T-cell (primary cell): Measurements from ENCODE around the gene TMPRSS2. TPM values are rescaled to one million over a fixed set of nuclear protein-coding genes. Genes with fewer than 3 reads are reported as not detected.

Source experiments
- ATAC-seq, 4 experiments: fragments of 200-7000 bp in 3 of 4; fragments of 150-1000 bp in 1 of 4; cut with Tn5 transposase; replicated peaks in 1 of 4; 1 replicate in 3 of 4; 2 replicates in 1 of 4; pipeline ENCODE4 v1.10.0; 2021; ENCODE audit warnings: moderate library complexity in 3 of 4, mild to moderate bottlenecking in 2 of 4, moderate number of reproducible peaks in 1 of 4
- CTCF ChIA-PET, 2 donors: fragments of 300-600 bp; sonication (Branson Sonifier 250); formaldehyde crosslinking; loops; one replicate each; lab custom pipeline; 2022; ENCODE audit warnings: antibody characterized with exemption in 2 of 2; lab: Charles Lee
- POLR2A ChIA-PET, 2 donors: fragments of 300-600 bp; sonication (Branson Sonifier 250); formaldehyde crosslinking; loops; one replicate each; lab custom pipeline; 2022; ENCODE audit warnings: antibody characterized with exemption in 2 of 2; lab: Charles Lee
- DNase-seq, 35 experiments: peaks; one replicate each; pipeline versions ENCODE4 v3.0.0 to v3.0.0-alpha.2; 2013 to 2023
- H3K27ac ChIP-seq: one replicate; pipeline ENCODE4 v1.5.1; 2013; ENCODE audit warnings: low read length
- H3K27me3 ChIP-seq, 2 experiments: replicated peaks in 1 of 2; 1 replicate in 1 of 2; 2 replicates in 1 of 2; pipeline versions ENCODE4 v1.6.1 to v1.7.0; 2013; ENCODE audit warnings: low read length in 1 of 2, mixed read lengths in 1 of 2; ENCODE audit not compliant: control insufficient read depth in 2 of 2, insufficient read depth in 2 of 2; ENCODE audit errors: extremely low read depth in 1 of 2
- H3K36me3 ChIP-seq, 2 donors: 1 replicate in 1 of 2; 2 replicates in 1 of 2; pipeline versions ENCODE4 v1.6.1 to v1.7.0; 2013; ENCODE audit warnings: low read length in 1 of 2; ENCODE audit not compliant: control insufficient read depth in 2 of 2, insufficient read depth in 1 of 2; ENCODE audit errors: extremely low read depth in 1 of 2
- H3K4me1 ChIP-seq, 2 experiments: 1 replicate in 1 of 2; 2 replicates in 1 of 2; pipeline versions ENCODE4 v1.6.1 to v1.7.0; 2013; ENCODE audit warnings: low read length in 2 of 2, mixed read lengths in 1 of 2; ENCODE audit not compliant: insufficient read depth in 2 of 2, control insufficient read depth in 1 of 2; ENCODE audit errors: extremely low read depth in 1 of 2
- H3K4me3 ChIP-seq, 2 donors: 1 replicate in 1 of 2; 2 replicates in 1 of 2; pipeline versions ENCODE4 v1.5.1 to v1.7.0; 2013; ENCODE audit warnings: mild to moderate bottlenecking in 2 of 2, low read length in 1 of 2, moderate library complexity in 1 of 2; ENCODE audit not compliant: control insufficient read depth in 1 of 2; ENCODE audit errors: extremely low read depth in 1 of 2
- H3K9me3 ChIP-seq: 2 replicates; pipeline ENCODE4 v1.7.0; 2013
- H3K27ac Mint-ChIP-seq, 2 donors: one replicate each; pipeline ENCODE4 v1.8.0; 2020 to 2021; ENCODE audit warnings: mild to moderate bottlenecking in 2 of 2, mixed read lengths in 2 of 2
- H3K27me3 Mint-ChIP-seq, 2 donors: one replicate each; pipeline ENCODE4 v1.8.0; 2021 to 2022; ENCODE audit warnings: mixed read lengths in 2 of 2
- H3K36me3 Mint-ChIP-seq: one replicate; pipeline ENCODE4 v1.8.0; 2021; ENCODE audit warnings: mixed read lengths
- H3K4me1 Mint-ChIP-seq, 3 donors: one replicate each; pipeline ENCODE4 v1.8.0; 2020 to 2022; ENCODE audit warnings: mixed read lengths in 3 of 3, mild to moderate bottlenecking in 1 of 3
- H3K4me3 Mint-ChIP-seq, 3 donors: one replicate each; pipeline ENCODE4 v1.8.0; 2020 to 2022; ENCODE audit warnings: mild to moderate bottlenecking in 3 of 3, mixed read lengths in 3 of 3, moderate library complexity in 3 of 3
- H3K9me3 Mint-ChIP-seq, 3 donors: one replicate each; pipeline ENCODE4 v1.8.0; 2020 to 2022; ENCODE audit warnings: mixed read lengths in 3 of 3
- WGBS: methylation state at CpG from one replicate; pipeline ENCODE4 v1.1.5; 2013; ENCODE audit warnings: missing lambda C conversion rate; ENCODE audit not compliant: insufficient coverage; 5-methylcytosine and 5-hydroxymethylcytosine counted together
- total RNA-seq, 35 experiments: library from RNA in 6 of 35; stranded (reverse) in 6 of 35; fragments of 120-200 nt in 1 of 35; gene quantifications; one replicate each; pipeline versions ENCODE4 v1.2.1 to v1.2.4 and lab custom pipeline; 2013 to 2026

The TMPRSS2 gene
- total RNA-seq, 5 donors from 2014 or later (not counting 1 experiment from before 2014, with no cell fraction given), result 0.35 to 0.73 (median 0.53) TPM; not detected in 2

DNA sequence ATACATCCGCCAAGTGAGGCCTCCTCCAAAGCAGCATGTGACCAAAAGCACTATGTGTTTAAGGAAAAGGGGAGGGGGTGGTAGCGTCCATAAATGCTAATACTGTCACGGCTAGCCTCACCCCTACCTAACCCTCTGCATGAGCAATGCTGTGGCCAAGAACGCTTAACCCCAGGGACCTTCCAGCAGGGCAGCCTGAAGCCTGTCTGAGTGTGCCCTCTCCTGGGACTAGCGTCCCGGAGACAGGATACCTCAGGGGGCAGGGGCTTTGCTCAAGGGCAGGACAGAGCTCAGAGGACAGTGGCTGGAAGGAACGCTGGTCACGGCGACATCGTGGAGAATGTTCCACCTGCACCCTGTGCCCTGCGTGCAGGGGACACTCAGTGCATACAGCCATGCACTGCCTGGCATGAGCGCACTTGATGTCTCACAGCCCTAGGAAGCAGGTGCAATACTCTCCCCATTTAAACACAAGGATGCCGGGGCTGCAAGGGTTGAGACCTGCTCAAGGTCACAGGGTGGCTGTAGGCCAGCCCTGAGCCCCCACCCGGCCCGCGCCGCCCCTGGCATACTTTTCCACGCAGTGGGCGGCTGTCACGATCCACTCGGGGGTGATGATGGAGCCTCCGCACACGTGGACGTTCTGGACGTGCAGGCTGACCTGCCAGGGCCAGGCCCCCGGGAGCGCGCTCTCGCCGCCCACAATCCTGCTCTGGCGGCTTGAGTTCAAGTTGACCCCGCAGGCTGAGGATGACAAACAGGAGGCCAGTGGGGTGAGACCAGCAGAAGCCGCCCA lies 35.0 kb downstream of the TMPRSS2 start:
- peaks cover 0 to 57% of the 10 kb centered on the region in 2 experiments for H3K27me3 ChIP-seq
- ChIA-PET CTCF (no interaction called here), POLR2A (no interaction called here)
- DNase-seq (no peak), ATAC-seq (no peak)
- WGBS, result 92% methylated on average over 30 of the region's 33 CpGs
- H3K27ac Mint-ChIP-seq, result no peak overlapping the region
- no peaks in the 10 kb centered on the region for H3K9me3 Mint-ChIP-seq
- peaks cover 5 to 15% (median 8%) of the 10 kb centered on the region in 3 donors for H3K4me1 Mint-ChIP-seq
- H3K27ac ChIP-seq, result no peak overlapping the region
- H3K27me3 Mint-ChIP-seq, result peaks cover 24 to 34% of the 10 kb centered on the region in 2 donors
- no peak overlapping the region for H3K4me3 ChIP-seq
- no peaks in the 10 kb centered on the region for H3K36me3 ChIP-seq
- no peaks in the 10 kb centered on the region for H3K4me1 ChIP-seq
- H3K9me3 ChIP-seq, result no peaks in the 10 kb centered on the region
- H3K36me3 Mint-ChIP-seq, result no peaks in the 10 kb centered on the region
- no peak overlapping the region for H3K4me3 Mint-ChIP-seq

DNA sequence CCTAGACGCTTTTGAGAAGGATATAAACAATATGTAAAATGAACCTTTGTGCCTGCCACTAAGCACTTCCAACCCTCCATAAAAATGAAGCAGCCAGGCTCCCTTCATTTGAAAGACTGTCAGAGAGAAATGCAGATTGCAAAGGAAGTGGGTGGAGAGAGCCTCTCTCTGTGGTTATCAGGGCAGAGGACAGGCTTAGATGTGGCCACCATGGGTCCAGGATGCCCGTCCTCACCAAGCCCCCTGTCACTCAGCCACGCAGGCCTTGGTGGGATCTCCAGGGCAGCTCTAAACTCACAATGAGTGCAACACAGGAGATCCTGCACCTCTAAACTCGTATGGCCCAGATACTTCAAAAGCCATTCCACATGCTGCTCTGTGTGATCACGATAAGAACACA lies 37.9 kb downstream of the TMPRSS2 start:
- ChIA-PET POLR2A (no interaction called here), CTCF (no interaction called here)
- H3K4me3 ChIP-seq, result no peak overlapping the region
- Mint-ChIP-seq H3K27me3 (peaks cover 20 to 38% of the 10 kb centered on the region in 2 donors), H3K9me3 (no peaks in the 10 kb centered on the region), H3K4me3 (no peak overlapping the region), H3K4me1 (peaks cover 2 to 9% (median 8%) of the 10 kb centered on the region in 3 donors), H3K36me3 (no peaks in the 10 kb centered on the region), H3K27ac (no peak overlapping the region)
- ATAC-seq (no peak), DNase-seq (no peak)
- H3K9me3 ChIP-seq, result no peaks in the 10 kb centered on the region
- WGBS, result 7% methylated on average over 2 of the region's 5 CpGs
- H3K27me3 ChIP-seq, result peaks cover 0 to 68% of the 10 kb centered on the region in 2 experiments
- no peak overlapping the region for H3K27ac ChIP-seq
- H3K36me3 ChIP-seq, result no peaks in the 10 kb centered on the region
- H3K4me1 ChIP-seq, result no peaks in the 10 kb centered on the region

DNA sequence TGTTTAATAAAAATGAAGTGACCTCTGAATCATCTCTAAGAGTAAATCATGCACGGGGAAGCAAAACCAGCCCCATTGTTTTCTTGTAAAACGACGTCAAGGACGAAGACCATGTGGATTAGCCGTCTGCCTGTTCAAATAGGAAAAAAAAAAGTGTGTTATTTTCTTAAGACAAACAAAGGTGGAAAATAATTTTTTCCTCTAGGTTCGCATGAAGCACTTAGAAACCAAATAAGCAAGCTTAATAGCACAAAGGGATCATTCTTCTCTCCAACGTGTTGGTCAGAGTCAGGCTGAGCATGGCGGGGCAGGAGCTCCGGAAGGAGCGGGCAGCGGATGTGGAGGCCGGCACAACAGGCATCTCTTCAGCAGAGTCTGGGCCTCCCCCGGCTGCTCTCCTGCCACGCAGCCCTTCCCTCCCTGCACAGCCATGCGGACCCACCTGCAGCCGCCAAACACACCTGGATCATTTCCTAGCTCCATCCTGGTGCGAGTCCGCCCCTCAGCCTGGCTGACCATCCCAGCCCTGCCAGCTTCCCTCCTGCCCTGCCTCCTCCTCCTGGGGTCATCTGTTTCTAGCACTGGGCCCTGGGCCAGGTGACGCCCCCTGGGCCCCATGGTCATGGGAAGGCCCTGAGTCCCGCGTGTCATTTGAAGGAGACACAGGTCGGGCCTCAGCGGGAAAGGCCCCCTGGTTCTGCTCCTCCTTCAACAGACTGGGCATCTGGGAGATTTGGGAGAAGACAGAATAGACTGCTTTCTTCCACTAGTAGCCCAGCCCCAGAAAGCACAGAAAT lies 41.7 kb downstream of the TMPRSS2 start:
- H3K4me1 Mint-ChIP-seq, result peaks cover 2 to 10% (median 9%) of the 10 kb centered on the region in 3 donors
- no peak for ATAC-seq
- Histone ChIP-seq H3K27ac (no peak overlapping the region), H3K9me3 (no peaks in the 10 kb centered on the region), H3K4me3 (no peak overlapping the region), H3K36me3 (no peaks in the 10 kb centered on the region), H3K4me1 (no peaks in the 10 kb centered on the region), H3K27me3 (peaks cover 0 to 43% of the 10 kb centered on the region in 2 experiments)
- peaks cover 0 to 5% (median 4%) of the 10 kb centered on the region in 3 donors for H3K9me3 Mint-ChIP-seq
- ChIA-PET CTCF (interaction anchor here in 1 of 2 donors (1.0 kb wide), 1 partner anchor 183 kb away, joined by 3 read pairs; no protein-coding TSS in a partner anchor), POLR2A (no interaction called here)
- DNase-seq, result no peak
- H3K27ac Mint-ChIP-seq, result no peak overlapping the region
- H3K27me3 Mint-ChIP-seq, result peaks cover 16 to 29% of the 10 kb centered on the region in 2 donors
- WGBS, result 89% methylated on average over 17 of the region's 23 CpGs
- H3K4me3 Mint-ChIP-seq, result no peak overlapping the region
- peaks cover 12% of the 10 kb centered on the region for H3K36me3 Mint-ChIP-seq

DNA sequence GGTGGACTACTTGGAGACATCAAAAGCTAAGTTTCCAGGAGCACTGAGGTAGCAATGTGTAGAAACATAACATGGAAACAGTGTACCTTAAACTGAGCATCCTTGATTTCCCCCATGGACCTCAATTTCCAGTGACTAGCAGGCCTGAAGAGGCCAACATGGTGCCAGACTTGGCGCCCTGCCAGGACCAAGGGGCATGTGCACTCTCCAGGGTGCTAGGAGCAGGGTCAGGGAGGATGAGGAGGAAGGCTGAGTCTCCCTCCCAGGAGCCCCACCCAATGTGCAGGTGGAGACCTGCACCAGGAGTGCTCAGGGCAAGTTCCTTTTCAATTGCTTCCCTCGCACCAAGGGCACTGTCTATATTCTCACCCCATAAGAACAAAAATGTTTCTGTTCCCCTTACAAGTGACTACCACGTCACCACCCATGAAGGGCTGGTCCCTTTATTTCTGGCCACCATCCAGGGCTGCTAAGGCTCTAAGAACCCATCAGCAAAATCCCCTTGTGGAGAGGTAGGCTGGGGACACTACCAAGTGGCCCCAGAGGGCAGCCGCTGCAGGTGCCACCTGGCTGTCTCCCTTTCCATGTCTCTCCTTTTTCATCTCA lies 42.7 kb downstream of the TMPRSS2 start:
- Mint-ChIP-seq H3K4me1 (peaks cover 5 to 15% (median 11%) of the 10 kb centered on the region in 3 donors), H3K9me3 (peaks cover 0 to 5% (median 4%) of the 10 kb centered on the region in 3 donors)
- CTCF ChIA-PET, result no interaction called here

GRCh38 chr21:41460578-41461527 lies 47.1 kb downstream of the TMPRSS2 start:
- Histone ChIP-seq H3K9me3 (no peaks in the 10 kb centered on the region), H3K36me3 (peaks cover 5 to 20% of the 10 kb centered on the region in 2 donors), H3K27me3 (no peaks in the 10 kb centered on the region), H3K4me3 (no peak overlapping the region), H3K4me1 (no peaks in the 10 kb centered on the region), H3K27ac (no peak overlapping the region)
- H3K9me3 Mint-ChIP-seq, result peaks cover 0 to 5% (median 4%) of the 10 kb centered on the region in 3 donors
- ATAC-seq (peak; percentile 45 to 81 (median 76)), DNase-seq (peak; percentile 8 to 65 (median 41))
- POLR2A ChIA-PET, result no interaction called here
- H3K4me1 Mint-ChIP-seq, result peaks cover 4 to 10% (median 7%) of the 10 kb centered on the region in 3 donors
- peak overlapping the region in 1 of 2 donors; percentile 55 for H3K27ac Mint-ChIP-seq
- CTCF ChIA-PET, result interaction anchor here (1.0 to 4.2 kb wide), 4 partner anchors 174 to 178 kb away, joined by 4 to 39 read pairs (median 5); no protein-coding TSS in a partner anchor
- H3K36me3 Mint-ChIP-seq, result peaks cover 53% of the 10 kb centered on the region
- no peaks in the 10 kb centered on the region for H3K27me3 Mint-ChIP-seq
- H3K4me3 Mint-ChIP-seq, result no peak overlapping the region
- WGBS, result 75% methylated on average over 9 of the region's 17 CpGs

More for the DNA sequence above, 42.7 kb downstream of the TMPRSS2 start:
- Histone ChIP-seq H3K9me3 (no peaks in the 10 kb centered on the region), H3K27ac (no peak overlapping the region), H3K27me3 (peaks cover 0 to 34% of the 10 kb centered on the region in 2 experiments), H3K36me3 (no peaks in the 10 kb centered on the region), H3K4me1 (no peaks in the 10 kb centered on the region), H3K4me3 (no peak overlapping the region)
- DNase-seq (no peak), ATAC-seq (no peak)
- 100% methylated on average over 1 of the region's 4 CpGs for WGBS
- POLR2A ChIA-PET, result no interaction called here
- Mint-ChIP-seq H3K27me3 (peaks cover 13 to 29% of the 10 kb centered on the region in 2 donors), H3K4me3 (no peak overlapping the region), H3K27ac (no peak overlapping the region), H3K36me3 (peaks cover 18% of the 10 kb centered on the region)
